ENCODE measurements around the gene GABBR2. TPM values are rescaled to one million over a fixed set of nuclear protein-coding genes. Genes with fewer than 3 reads are reported as not detected.

GABBR2 gene
- total and polyA plus RNA-seq, 2 of the 8 experiments (the other 6 are each of a cell fraction or from before 2014, with no cell fraction given) = 0.50 to 1.2 TPM

DNA sequence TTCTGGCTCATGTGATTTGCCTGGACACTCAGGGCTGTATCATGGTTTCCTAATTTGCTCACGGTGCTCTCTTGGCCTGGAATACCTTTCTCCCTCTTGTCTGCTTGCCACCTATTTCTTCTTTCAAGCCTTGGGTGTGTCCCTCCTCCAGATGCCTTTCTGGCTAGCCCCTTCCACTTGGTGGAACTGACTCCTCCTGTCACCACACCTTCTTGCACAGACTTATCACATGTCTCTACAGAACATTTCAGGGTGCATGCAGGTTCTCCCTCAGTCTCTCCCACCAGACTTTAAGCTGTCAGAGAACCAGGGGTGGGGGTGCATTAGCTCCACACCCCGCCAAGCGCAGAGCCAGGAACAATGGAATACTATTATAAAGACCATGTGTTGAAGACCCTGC is 455.2 kb downstream of the GABBR2 start:
- Histone ChIP-seq H2AFZ (ENCODE audit: low read length) (no peak overlapping the region), H2BK12ac (ENCODE audit: low read depth, low read length) (no peak overlapping the region), H2BK20ac (ENCODE audit: low read length) (no peak overlapping the region), H3K4me2 (ENCODE audit: insufficient read depth in 1 of 2, low read depth in 2 of 2, low read length in 2 of 2) (peak overlapping the region in 1 of 2 experiments; percentile 96; a peak in 1 of 4 replicates), H3K36me3 (ENCODE audit: control insufficient read depth in 2 of 4, insufficient read depth in 4 of 4, low read length in 3 of 4) (no peaks in the 10 kb centered on the region; a peak in 1 of 8 replicates), H3K9me3 (ENCODE audit: insufficient read depth in 2 of 2, low read depth in 1 of 2, low read length in 1 of 2) (no peaks in the 10 kb centered on the region), H2AK5ac (ENCODE audit: low read depth, low read length) (no peak overlapping the region), H4K5ac (ENCODE audit: insufficient read length, low read depth, low read length) (no peak overlapping the region), H4K91ac (replicated peaks; ENCODE audit: insufficient read length, low read length) (no peak overlapping the region), H3K4ac (replicated peaks; ENCODE audit: insufficient read length, low read depth, low read length) (no peak overlapping the region), H3K18ac (ENCODE audit: extremely low read depth, low read length) (no peak overlapping the region), H3K4me3 (ENCODE audit: extremely low read depth in 1 of 4, insufficient read depth in 2 of 4, low read depth in 3 of 4, low read length in 4 of 4) (no peak overlapping the region), H4K20me1 (replicated peaks in 1 of 2; ENCODE audit: control insufficient read depth in 1 of 2, insufficient read depth in 2 of 2, low read length in 2 of 2) (peaks cover 0 to 6% of the 10 kb centered on the region in 2 experiments), H3K23ac (ENCODE audit: insufficient read length) (no peak overlapping the region), H2BK15ac (ENCODE audit: low read length) (no peak overlapping the region), H3K27ac (ENCODE audit: low read depth, low read length) (no peak overlapping the region), H2BK5ac (ENCODE audit: low read depth, low read length) (no peak overlapping the region), H2BK120ac (replicated peaks; ENCODE audit: low read depth, low read length) (no peak overlapping the region), H3K27me3 (replicated peaks in 1 of 4; ENCODE audit: control insufficient read depth in 3 of 4, extremely low read depth in 1 of 4, insufficient read depth in 3 of 4, low read length in 3 of 4) (no peaks in the 10 kb centered on the region), H3K23me2 (ENCODE audit: low read depth, low read length) (peaks cover 17% of the 10 kb centered on the region; the same call in 1 of the 2 replicates), H3K9ac (replicated peaks in 1 of 4; ENCODE audit: extremely low read depth in 1 of 4, low read depth in 3 of 4, low read length in 3 of 4) (no peak overlapping the region), H3K79me2 (ENCODE audit: control insufficient read depth in 1 of 2, insufficient read depth in 2 of 2, low read length in 2 of 2) (peaks cover 0 to 8% of the 10 kb centered on the region in 2 experiments; a peak in 2 of 4 replicates), H3K14ac (ENCODE audit: insufficient read length) (no peak overlapping the region), H3K79me1 (ENCODE audit: low read depth, low read length) (peaks cover 6% of the 10 kb centered on the region; the same call in 1 of the 2 replicates), H3K56ac (replicated peaks; ENCODE audit: insufficient read length, low read depth, low read length) (no peak overlapping the region), H4K8ac (ENCODE audit: extremely low read depth, insufficient read depth, low read length) (no peak overlapping the region), H3K4me1 (replicated peaks in 1 of 4; ENCODE audit: control insufficient read depth in 3 of 4, insufficient read depth in 4 of 4, low read length in 3 of 4) (peaks cover 0 to 4% (median 1%) of the 10 kb centered on the region in 4 experiments; a peak in 5 of 7 replicates)
- 87% methylated on average over 3 of the region's 3 CpGs; no CpG with 5 or more reads in 1 of the 2 experiments for WGBS, 2 experiments (ENCODE audit: extremely low coverage in 1 of 2, insufficient coverage in 1 of 2, insufficient read length in 1 of 2, insufficient replicate concordance in 2 of 2, low coverage in 1 of 2, low lambda C conversion rate in 2 of 2, missing lambda C conversion rate in 1 of 2)
- ChIA-PET CTCF (ENCODE audit: partially characterized antibody) (interaction anchor here (0.6 to 1.9 kb wide), 5 partner anchors 12 to 295 kb away, joined by 3 to 7 read pairs (median 3); no protein-coding TSS in a partner anchor), POLR2A (ENCODE audit: partially characterized antibody) (interaction anchor here (1.8 kb wide), 1 partner anchor 13 kb away, joined by 5 read pairs; no protein-coding TSS in a partner anchor)
- no peak for TF ChIP-seq HDAC6 (IDR thresholded peaks at IDR 0.05; ENCODE audit: low read depth, low read length)
- no peak for TF ChIP-seq TCF12 (IDR thresholded peaks at IDR 0.05; ENCODE audit: low read depth, low read length)
- TF ChIP-seq CHD1 (IDR thresholded peaks at IDR 0.05; ENCODE audit: low read depth, low read length) = no peak
- no peak for TF ChIP-seq EGR1 (IDR thresholded peaks at IDR 0.05; ENCODE audit: borderline replicate concordance, low read depth, low read length)
- TF ChIP-seq SP4 (IDR thresholded peaks at IDR 0.05; ENCODE audit: low read length) = no peak
- no peak for TF ChIP-seq KDM1A (IDR thresholded peaks at IDR 0.05; ENCODE audit: borderline replicate concordance, low read length)
- TF ChIP-seq RXRA (IDR thresholded peaks at IDR 0.05; ENCODE audit: insufficient read depth, low read depth, low read length) = no peak
- TF ChIP-seq, protein P1, sequence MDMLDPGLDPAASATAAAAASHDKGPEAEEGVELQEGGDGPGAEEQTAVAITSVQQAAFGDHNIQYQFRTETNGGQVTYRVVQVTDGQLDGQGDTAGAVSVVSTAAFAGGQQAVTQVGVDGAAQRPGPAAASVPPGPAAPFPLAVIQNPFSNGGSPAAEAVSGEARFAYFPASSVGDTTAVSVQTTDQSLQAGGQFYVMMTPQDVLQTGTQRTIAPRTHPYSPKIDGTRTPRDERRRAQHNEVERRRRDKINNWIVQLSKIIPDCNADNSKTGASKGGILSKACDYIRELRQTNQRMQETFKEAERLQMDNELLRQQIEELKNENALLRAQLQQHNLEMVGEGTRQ (IDR thresholded peaks at IDR 0.05; ENCODE audit: low read length) = no peak
- TF ChIP-seq CTCF (IDR thresholded peaks at IDR 0.05; ENCODE audit: control extremely low read depth in 1 of 3, insufficient read depth in 1 of 3, low read depth in 1 of 3, low read length in 3 of 3) = no peak
- TF ChIP-seq POLR2AphosphoS5 (IDR thresholded peaks at IDR 0.05; ENCODE audit: low read depth, low read length) = no peak
- FAIRE-seq (no peak), DNase-seq (ENCODE audit: low read depth in 1 of 2, low spot score in 2 of 2) (no peak)

Measured in H1 (cell line).